SH-SY5Y (cell line): ENCODE data around the gene MAP2.

Source experiments
- GATA2 ChIP-seq: IDR thresholded peaks from 2 replicates; pipeline ENCODE4 v1.6.1; 2011; ENCODE audit warnings: mild to moderate bottlenecking, low read depth, low read length
- GATA3 ChIP-seq: IDR thresholded peaks from 2 replicates; pipeline ENCODE4 v1.6.1; 2011; ENCODE audit warnings: low read depth, mild to moderate bottlenecking, low read length, moderate library complexity

- TF ChIP-seq GATA2 (no peak), GATA3 (no peak)
These were observed 109.5 kb downstream of the MAP2 start for GRCh38 chr2:209533391-209533790.
